IMR-90 (cell line): ENCODE results near the gene TPST1. TPM values are rescaled to one million over a fixed set of nuclear protein-coding genes. Genes with fewer than 3 reads are reported as not detected.

Source experiments
- ATAC-seq: fragments of 200-7000 bp; cut with Tn5 transposase; 2 replicates; pipeline ENCODE4 v1.9.1; 2020; ENCODE audit warnings: low read depth, mild to moderate bottlenecking, moderate library complexity
- BruUV-seq: library from RNA; stranded (reverse); fragments of 400-500 nt; replicated peaks from 2 replicates; lab custom pipeline; 2021; lab: Mats Ljungman, UMichigan
- CTCF ChIA-PET: fragments of 300-600 bp; formaldehyde crosslinking; extraction: SDS; loops from one replicate; lab custom pipeline; 2021; ENCODE audit warnings: antibody characterized with exemption; lab: Yijun Ruan, JAX
- POLR2A ChIA-PET: fragments of 300-600 bp; sonication (Branson Sonifier 250); formaldehyde crosslinking; loops from one replicate; lab custom pipeline; 2022; ENCODE audit warnings: antibody characterized with exemption; ENCODE audit not compliant: unreplicated experiment; lab: Charles Lee
- DNase-seq: peaks from one replicate; pipeline ENCODE4 v3.0.0; 2013
- H2AFZ ChIP-seq: replicated peaks from 2 replicates; pipeline ENCODE3; 2013; ENCODE audit warnings: low read length, mild to moderate bottlenecking; ENCODE audit not compliant: poor library complexity
- H2AK5ac ChIP-seq: 2 replicates; pipeline ENCODE4 v1.6.1; 2013; ENCODE audit warnings: low read depth, low read length, inconsistent platforms
- H2AK9ac ChIP-seq: replicated peaks from 2 replicates; pipeline ENCODE3; 2013; ENCODE audit warnings: mild to moderate bottlenecking, low read depth, low read length, moderate library complexity; ENCODE audit not compliant: poor library complexity
- H2BK120ac ChIP-seq: 2 replicates; pipeline ENCODE4 v1.6.1; 2013; ENCODE audit warnings: low read depth, low read length, inconsistent platforms
- H2BK15ac ChIP-seq: 3 replicates; pipeline ENCODE4 v1.6.1; 2013; ENCODE audit warnings: low read depth, low read length, inconsistent platforms
- H2BK20ac ChIP-seq: 2 replicates; pipeline ENCODE4 v1.6.1; 2013; ENCODE audit warnings: low read depth, mild to moderate bottlenecking, inconsistent platforms, low read length, moderate library complexity
- H2BK5ac ChIP-seq: 2 replicates; pipeline ENCODE4 v1.6.1; 2013; ENCODE audit warnings: mild to moderate bottlenecking, low read depth, low read length, inconsistent platforms; ENCODE audit not compliant: poor library complexity, severe bottlenecking
- H3K14ac ChIP-seq: replicated peaks from 2 replicates; pipeline ENCODE4 v1.6.1; 2013; ENCODE audit warnings: low read depth, low read length, inconsistent platforms
- H3K18ac ChIP-seq: 2 replicates; pipeline ENCODE4 v1.6.1; 2013; ENCODE audit warnings: low read depth, low read length, control low read depth
- H3K23ac ChIP-seq: 2 replicates; pipeline ENCODE4 v1.6.1; 2013; ENCODE audit warnings: low read depth, low read length, inconsistent platforms
- H3K27ac ChIP-seq: 2 replicates; pipeline ENCODE4 v1.5.1; 2013; ENCODE audit warnings: mild to moderate bottlenecking, control low read depth, low read length; ENCODE audit not compliant: insufficient read depth
- H3K27me3 ChIP-seq: 2 replicates; pipeline ENCODE4 v1.6.1; 2013; ENCODE audit warnings: low read length; ENCODE audit not compliant: control insufficient read depth, insufficient read depth
- H3K36me3 ChIP-seq: 2 replicates; pipeline ENCODE4 v1.6.1; 2013; ENCODE audit warnings: low read length, mixed read lengths; ENCODE audit not compliant: control insufficient read depth, insufficient read depth
- H3K4ac ChIP-seq: 2 replicates; pipeline ENCODE4 v1.6.1; 2013; ENCODE audit warnings: low read depth, low read length, inconsistent platforms
- H3K4me1 ChIP-seq: 2 replicates; pipeline ENCODE4 v1.6.1; 2013; ENCODE audit warnings: low read length, mixed read lengths; ENCODE audit not compliant: control insufficient read depth, insufficient read depth
- H3K4me2 ChIP-seq: 2 replicates; pipeline ENCODE4 v1.6.1; 2013; ENCODE audit warnings: low read depth, mild to moderate bottlenecking, control low read depth, low read length, moderate library complexity
- H3K4me3 ChIP-seq: 2 replicates; pipeline ENCODE4 v1.5.1; 2013; ENCODE audit warnings: low read depth, mild to moderate bottlenecking, control low read depth, low read length, moderate library complexity; ENCODE audit not compliant: insufficient read depth
- H3K56ac ChIP-seq: 2 replicates; pipeline ENCODE4 v1.6.1; 2013; ENCODE audit warnings: low read length, inconsistent platforms; ENCODE audit not compliant: insufficient read depth; ENCODE audit errors: extremely low read depth
- H3K79me1 ChIP-seq, 2 experiments: 2 replicates each; pipeline ENCODE4 v1.6.1; 2013; ENCODE audit warnings: low read length in 2 of 2, inconsistent platforms in 1 of 2, low read depth in 1 of 2
- H3K9ac ChIP-seq: 2 replicates; pipeline ENCODE4 v1.6.1; 2013; ENCODE audit warnings: low read depth, low read length, control low read depth
- H3K9me1 ChIP-seq: 2 replicates; pipeline ENCODE4 v1.6.1; 2013; ENCODE audit warnings: low read length, inconsistent platforms; ENCODE audit not compliant: insufficient read depth
- H3K9me3 ChIP-seq: 2 replicates; pipeline ENCODE4 v1.6.1; 2013; ENCODE audit warnings: low read length; ENCODE audit not compliant: control insufficient read depth, insufficient read depth
- H4K20me1 ChIP-seq: 2 replicates; pipeline ENCODE4 v1.6.1; 2013; ENCODE audit warnings: low read length, inconsistent platforms; ENCODE audit not compliant: insufficient read depth
- H4K5ac ChIP-seq: 2 replicates; pipeline ENCODE4 v1.6.1; 2013; ENCODE audit warnings: mild to moderate bottlenecking, low read depth, low read length, control low read depth
- H4K8ac ChIP-seq, 2 experiments: 2 replicates each; pipeline ENCODE4 v1.6.1; 2013; ENCODE audit warnings: low read depth in 2 of 2, low read length in 2 of 2, control low read depth in 1 of 2, inconsistent platforms in 1 of 2
- H4K91ac ChIP-seq: 2 replicates; pipeline ENCODE4 v1.6.1; 2013; ENCODE audit warnings: low read depth, low read length, inconsistent platforms; ENCODE audit not compliant: insufficient read depth
- BHLHE40 ChIP-seq: fragments of 150-350 bp; IDR thresholded peaks from 2 replicates; pipeline ENCODE4 v1.6.1; 2016; ENCODE audit warnings: mild to moderate bottlenecking, low read depth, low read length
- CEBPB ChIP-seq: IDR thresholded peaks from 2 replicates; pipeline ENCODE4 v1.6.1; 2012; ENCODE audit warnings: low read depth, low read length, improper control_type of control experiment
- CHD1 ChIP-seq: IDR thresholded peaks from 2 replicates; pipeline ENCODE4 v1.6.1; 2012; ENCODE audit warnings: low read depth, low read length, improper control_type of control experiment
- MAFK ChIP-seq: IDR thresholded peaks from 2 replicates; pipeline ENCODE4 v1.6.1; 2012; ENCODE audit warnings: low read depth, low read length, improper control_type of control experiment
- MXI1 ChIP-seq: IDR thresholded peaks from 2 replicates; pipeline ENCODE4 v1.6.1; 2012; ENCODE audit warnings: low read depth, mild to moderate bottlenecking, low read length, moderate library complexity, borderline replicate concordance
- NFE2L2 ChIP-seq: fragments of 150-350 bp; IDR thresholded peaks from 2 replicates; pipeline ENCODE4 v1.6.1; 2016; ENCODE audit warnings: low read depth, mild to moderate bottlenecking, low read length
- POLR2A ChIP-seq: IDR thresholded peaks from 2 replicates; pipeline ENCODE4 v1.6.1; 2012; ENCODE audit warnings: mild to moderate bottlenecking, low read depth, low read length
- RAD21 ChIP-seq: IDR thresholded peaks from 2 replicates; pipeline ENCODE4 v1.6.1; 2012; ENCODE audit warnings: low read length, improper control_type of control experiment
- RCOR1 ChIP-seq: IDR thresholded peaks from 2 replicates; pipeline ENCODE4 v1.6.1; 2012; ENCODE audit warnings: mild to moderate bottlenecking, low read length, improper control_type of control experiment; ENCODE audit not compliant: insufficient replicate concordance
- SMC3 ChIP-seq: fragments of 150-350 bp; IDR thresholded peaks from 2 replicates; pipeline ENCODE4 v1.6.1; 2016; ENCODE audit warnings: low read depth, mild to moderate bottlenecking, antibody characterized with exemption, low read length, moderate library complexity
- WGBS, 2 experiments: methylation state at CpG; one replicate each; pipeline versions ENCODE4 v1.1.5 to v1.1.7; 2013; ENCODE audit warnings: missing lambda C conversion rate in 2 of 2; ENCODE audit not compliant: insufficient read length in 1 of 2; ENCODE audit errors: extremely low coverage in 2 of 2; 5-methylcytosine and 5-hydroxymethylcytosine counted together
- dilution Hi-C: fragments of 300-500 bp; cut with HindIII; formaldehyde crosslinking; loops from one replicate; pipeline ENCODE4 v1.14.3; 2018; ENCODE audit warnings: low sequenced_read_pairs; ENCODE audit not compliant: unreplicated experiment
- in situ Hi-C: fragments of 300-500 bp; cut with MboI; formaldehyde crosslinking; loops from 3 replicates; pipeline ENCODE4 v1.14.3; 2019; ENCODE audit warnings: low sequenced_read_pairs, inconsistent platforms, mixed read lengths
- intact Hi-C: fragments of 100-400 bp; cut with micrococcal nuclease; formaldehyde crosslinking; loops from 2 replicates; pipeline ENCODE4 v1.10.0; 2022
- polyA plus RNA-seq, 3 experiments: library from polyadenylated mRNA; depleted of rRNA; stranded (reverse); fragments of >200 nt; gene quantifications; 2 replicates each; pipeline ENCODE4 v1.2.3, GENCODE V29; 2012; ENCODE audit warnings: low replicate concordance in 1 of 3
- total RNA-seq: library from RNA; depleted of rRNA; stranded (reverse); fragments of >200 nt; gene quantifications from 2 replicates; pipeline ENCODE4 v1.2.3, GENCODE V29; 2012
- TF ChIP-seq, protein P1 (sequence below): fragments of 150-350 bp; IDR thresholded peaks from 2 replicates; pipeline ENCODE4 v1.6.1; 2017; ENCODE audit warnings: mild to moderate bottlenecking, antibody characterized with exemption, low read length, low read depth

The TPST1 gene
- total and polyA plus RNA-seq, 2 of the 4 experiments (the other 2 are of a cell fraction), result 37.7 to 58.6 TPM

GRCh38 chr7:66198956-66199355, 6.2 kb upstream of the TPST1 start:
- Histone ChIP-seq H3K27me3 (peaks cover 6% of the 10 kb centered on the region; the same call in 1 of the 2 replicates), H4K5ac (no peak overlapping the region), H3K23ac (peak overlapping the region; percentile 15; the same call in 1 of the 2 replicates), H2BK20ac (no peak overlapping the region), H3K14ac (no peak overlapping the region), H3K9me3 (no peaks in the 10 kb centered on the region), H4K8ac (no peak overlapping the region), H2AK5ac (no peak overlapping the region; the same call in 1 of the 2 replicates), H3K36me3 (no peaks in the 10 kb centered on the region), H2BK5ac (no peak overlapping the region), H3K9ac (no peak overlapping the region), H3K9me1 (no peaks in the 10 kb centered on the region), H3K79me1 (no peaks in the 10 kb centered on the region), H3K56ac (no peak overlapping the region), H2BK15ac (no peak overlapping the region), H2AK9ac (peak overlapping the region; percentile 37), H3K4me2 (no peak overlapping the region), H3K27ac (no peak overlapping the region), H2BK120ac (no peak overlapping the region), H3K4me1 (peaks cover 4% of the 10 kb centered on the region; the same call in 1 of the 2 replicates), H3K4me3 (no peak overlapping the region), H3K4ac (no peak overlapping the region), H4K91ac (no peak overlapping the region), H4K20me1 (no peaks in the 10 kb centered on the region), H3K18ac (no peak overlapping the region), H2AFZ (no peak overlapping the region)
- no TSS peak for BruUV-seq
- ATAC-seq (no peak), DNase-seq (no peak)
- in situ Hi-C loops, result no loop called here
- dilution Hi-C loops, result no loop called here
- ChIA-PET POLR2A (no interaction called here), CTCF (no interaction called here)
- no peak for TF ChIP-seq RAD21
- TF ChIP-seq POLR2A, result no peak
- TF ChIP-seq SMC3, result no peak
- no peak for TF ChIP-seq BHLHE40
- TF ChIP-seq MXI1, result no peak
- TF ChIP-seq, protein P1, sequence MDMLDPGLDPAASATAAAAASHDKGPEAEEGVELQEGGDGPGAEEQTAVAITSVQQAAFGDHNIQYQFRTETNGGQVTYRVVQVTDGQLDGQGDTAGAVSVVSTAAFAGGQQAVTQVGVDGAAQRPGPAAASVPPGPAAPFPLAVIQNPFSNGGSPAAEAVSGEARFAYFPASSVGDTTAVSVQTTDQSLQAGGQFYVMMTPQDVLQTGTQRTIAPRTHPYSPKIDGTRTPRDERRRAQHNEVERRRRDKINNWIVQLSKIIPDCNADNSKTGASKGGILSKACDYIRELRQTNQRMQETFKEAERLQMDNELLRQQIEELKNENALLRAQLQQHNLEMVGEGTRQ, result no peak
- no peak for TF ChIP-seq CHD1
- TF ChIP-seq NFE2L2, result no peak
- no peak for TF ChIP-seq RCOR1
- no peak for TF ChIP-seq CEBPB
- no peak for TF ChIP-seq MAFK
- intact Hi-C loops, result no loop called here
- 60% methylated on average over 2 of the region's 4 CpGs; no CpG with 5 or more reads in 1 of the 2 experiments for WGBS, 2 experiments
